Nephron progenitor cell (in vitro differentiated cells): ENCODE results near the gene SLC16A6.

Experiments used
- DNase-seq: peaks from one replicate; pipeline ENCODE4 v3.0.0; 2021
- H3K27ac Mint-ChIP-seq: 2 replicates; pipeline ENCODE4 v1.8.0; 2021; ENCODE audit warnings: mild to moderate bottlenecking, moderate library complexity, mixed read lengths
- H3K27me3 Mint-ChIP-seq: 2 replicates; pipeline ENCODE4 v1.8.0; 2021; ENCODE audit warnings: mild to moderate bottlenecking, low read depth, mixed read lengths; ENCODE audit not compliant: poor library complexity
- H3K36me3 Mint-ChIP-seq: 2 replicates; pipeline ENCODE4 v1.8.0; 2021; ENCODE audit warnings: low read depth, mixed read lengths
- H3K4me1 Mint-ChIP-seq: 2 replicates; pipeline ENCODE4 v1.8.0; 2021; ENCODE audit warnings: mixed read lengths
- H3K4me3 Mint-ChIP-seq: 2 replicates; pipeline ENCODE4 v1.8.0; 2021; ENCODE audit warnings: mild to moderate bottlenecking, moderate library complexity, mixed read lengths
- H3K9me3 Mint-ChIP-seq: 2 replicates; pipeline ENCODE4 v1.8.0; 2021; ENCODE audit warnings: mild to moderate bottlenecking, moderate library complexity, mixed read lengths
- CTCF ChIP-seq: fragments of 200-600 bp; sonication (generic); IDR thresholded peaks from 2 replicates; pipeline ENCODE4 v1.5.0; 2021; ENCODE audit warnings: antibody characterized with exemption

Gene SLC16A6

DNA sequence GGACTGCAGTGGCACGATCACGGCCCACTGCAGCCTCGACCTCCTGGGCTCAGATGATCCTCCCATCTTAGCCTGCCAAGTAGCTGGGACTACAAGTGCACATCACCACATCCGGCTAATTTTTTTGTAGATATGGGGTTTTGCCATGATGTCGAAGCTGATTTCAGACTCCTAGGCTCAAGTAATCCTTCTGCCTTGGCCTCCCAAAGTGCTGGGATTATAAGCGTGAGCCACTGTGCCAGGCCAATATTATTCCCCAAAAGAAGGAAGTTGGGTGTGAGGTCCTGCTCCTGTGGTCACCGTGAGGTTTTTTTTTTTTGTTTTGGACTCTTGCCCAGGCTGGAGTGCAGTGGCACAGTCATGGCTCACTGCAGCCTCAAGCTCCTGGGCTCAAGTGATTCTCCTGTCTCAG, 41.6 kb downstream of the SLC16A6 start:
- no peaks in the 10 kb centered on the region for H3K27me3 Mint-ChIP-seq
- peaks cover 29% of the 10 kb centered on the region for H3K36me3 Mint-ChIP-seq
- no peak overlapping the region for H3K27ac Mint-ChIP-seq
- no peak for TF ChIP-seq CTCF
- H3K4me1 Mint-ChIP-seq: peaks cover 17% of the 10 kb centered on the region
- peak overlapping the region; percentile 88 for H3K4me3 Mint-ChIP-seq
- no peaks in the 10 kb centered on the region for H3K9me3 Mint-ChIP-seq
- DNase-seq: no peak

GRCh38 chr17:68248891-68249290, 42.0 kb downstream of the SLC16A6 start:
- Mint-ChIP-seq H3K27ac (no peak overlapping the region), H3K4me1 (peaks cover 17% of the 10 kb centered on the region), H3K36me3 (peaks cover 24% of the 10 kb centered on the region), H3K9me3 (no peaks in the 10 kb centered on the region), H3K4me3 (peak overlapping the region; percentile 88), H3K27me3 (no peaks in the 10 kb centered on the region)
- DNase-seq: no peak
- TF ChIP-seq CTCF: no peak

DNA sequence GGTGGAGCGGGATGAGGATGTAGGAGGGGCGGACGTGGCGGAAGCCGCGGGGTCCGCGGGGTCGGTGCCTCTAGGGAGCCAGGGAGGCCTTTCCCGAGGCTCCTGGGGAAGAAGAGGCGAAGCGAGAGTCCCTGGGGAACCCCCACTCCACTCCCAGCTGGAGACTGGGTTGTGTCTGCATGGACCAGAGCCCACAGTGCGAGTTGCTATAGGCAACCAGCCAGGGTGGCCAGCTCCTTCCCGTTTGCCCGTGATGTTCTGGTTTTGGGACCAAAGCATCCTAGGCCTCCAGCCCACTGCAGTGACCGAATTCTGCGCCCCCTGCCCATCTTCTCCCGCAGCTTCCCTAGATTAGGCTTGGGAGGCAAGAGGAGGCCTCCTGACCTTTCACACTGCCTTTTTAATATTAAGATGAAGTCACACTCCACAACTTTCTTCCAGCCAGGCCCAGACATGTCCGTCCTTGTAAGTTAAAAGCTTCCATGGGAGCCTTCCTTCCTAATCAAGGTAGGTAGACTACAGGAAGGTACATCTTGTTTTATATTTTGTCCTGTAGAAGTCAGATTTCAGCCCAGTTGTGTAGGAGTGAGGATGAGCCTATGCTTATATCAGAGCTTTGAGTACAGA, 42.6 kb downstream of the SLC16A6 start:
- H3K9me3 Mint-ChIP-seq: no peaks in the 10 kb centered on the region
- H3K27ac Mint-ChIP-seq: peak overlapping the region; percentile 81
- H3K36me3 Mint-ChIP-seq: peaks cover 23% of the 10 kb centered on the region
- no peak for TF ChIP-seq CTCF
- H3K4me3 Mint-ChIP-seq: peak overlapping the region; percentile 88
- H3K4me1 Mint-ChIP-seq: peaks cover 17% of the 10 kb centered on the region
- H3K27me3 Mint-ChIP-seq: no peaks in the 10 kb centered on the region
- DNase-seq: no peak

DNA sequence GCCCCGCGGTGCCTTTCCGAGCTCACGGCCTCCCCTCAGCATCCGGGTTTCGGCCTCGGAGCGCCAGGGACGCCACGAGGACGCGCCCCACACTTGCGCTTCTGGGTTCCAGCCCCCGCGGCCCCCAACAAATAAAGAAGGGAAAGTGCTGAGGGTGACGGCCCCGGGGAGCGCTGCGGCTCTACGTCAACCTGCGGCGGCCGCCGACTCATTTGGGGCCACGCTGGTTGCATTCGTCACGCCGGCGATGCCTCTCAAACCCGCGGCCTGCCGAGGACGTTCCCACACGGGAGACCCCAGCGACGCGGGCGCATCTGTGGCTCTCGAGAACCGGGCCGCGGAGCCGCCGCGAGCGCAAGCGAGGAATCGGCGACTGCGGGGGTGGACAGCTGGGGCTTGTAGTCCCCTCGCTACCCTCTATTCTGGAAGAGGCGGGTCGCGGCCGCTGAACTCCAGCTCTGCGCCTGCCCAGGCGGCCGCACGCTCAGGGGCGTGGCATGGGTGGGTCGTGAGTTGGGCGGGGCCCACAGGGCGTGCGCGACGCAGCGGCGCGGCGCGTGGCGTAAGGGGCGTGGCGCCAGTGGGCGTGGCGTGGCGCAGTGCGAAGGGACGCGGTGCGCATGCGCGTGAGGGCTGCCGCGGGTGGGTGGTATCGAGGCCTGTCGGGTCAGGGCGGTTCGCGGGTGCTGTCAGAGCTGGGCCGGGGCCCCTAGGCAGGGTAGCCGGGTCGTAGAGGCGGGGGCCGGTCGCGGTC, 43.3 kb downstream of the SLC16A6 start, which contains the start of gene AMZ2:
Gene AMZ2 (plus strand): TSS at position 599 of the 754 bp plus-strand sequence. CDS start 2,145 bp downstream, outside the sequence.
- H3K27me3 Mint-ChIP-seq: no peaks in the 10 kb centered on the region
- H3K9me3 Mint-ChIP-seq: no peaks in the 10 kb centered on the region
- peak within 1 kb of the TSS; percentile 81 for H3K27ac Mint-ChIP-seq
- peaks cover 17% of the 10 kb centered on the region for H3K4me1 Mint-ChIP-seq
- H3K36me3 Mint-ChIP-seq: peaks cover 16% of the 10 kb centered on the region
- H3K4me3 Mint-ChIP-seq: peak within 1 kb of the TSS; percentile 88
- peak; percentile 96 for DNase-seq
- TF ChIP-seq CTCF: no peak

DNA sequence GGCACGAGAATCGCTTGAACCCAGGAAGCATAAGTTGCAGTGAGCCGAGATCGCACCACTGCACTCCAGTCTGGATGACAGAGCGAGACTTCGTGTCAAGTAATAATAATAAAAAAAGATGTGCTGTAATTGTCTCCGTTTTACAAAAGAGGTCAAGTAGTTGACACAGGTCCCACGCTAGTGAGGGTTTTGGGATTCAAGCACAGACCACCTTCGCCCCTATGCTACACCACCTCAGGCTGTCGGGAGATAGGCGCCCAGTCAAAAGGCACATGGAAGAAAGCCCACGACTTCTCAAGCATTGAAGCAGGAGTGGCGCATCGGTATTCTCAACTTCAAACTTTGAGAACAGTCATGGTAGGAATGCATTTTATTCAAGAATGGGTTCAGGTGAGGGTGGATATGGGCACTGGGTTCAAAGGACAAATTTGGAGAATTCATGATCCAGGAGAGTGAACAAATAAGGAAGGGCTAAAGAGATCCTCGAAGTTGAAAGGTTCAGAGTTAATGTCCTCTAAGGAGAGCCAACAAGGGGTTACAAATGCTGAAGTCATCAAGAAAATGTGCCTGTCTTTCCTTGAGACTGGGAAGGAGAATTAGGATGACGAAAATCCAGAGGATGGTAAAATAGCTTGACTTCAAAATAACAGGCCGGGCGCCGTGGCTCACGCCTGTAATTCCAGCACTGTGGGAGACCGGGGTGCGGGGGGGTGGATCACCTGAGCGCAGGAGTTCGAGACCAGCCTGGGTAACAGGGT, 44.5 kb downstream of the SLC16A6 start:
- H3K9me3 Mint-ChIP-seq: no peaks in the 10 kb centered on the region
- H3K4me1 Mint-ChIP-seq: peaks cover 17% of the 10 kb centered on the region
- peak overlapping the region; percentile 88 for H3K4me3 Mint-ChIP-seq
- H3K27ac Mint-ChIP-seq: peak overlapping the region; percentile 78
- DNase-seq: no peak
- no peaks in the 10 kb centered on the region for H3K27me3 Mint-ChIP-seq
- H3K36me3 Mint-ChIP-seq: peaks cover 7% of the 10 kb centered on the region
- no peak for TF ChIP-seq CTCF
